HFFc6 (cell line): ENCODE data around the gene KRTAP5-3. TPM values are rescaled to one million over a fixed set of nuclear protein-coding genes. Genes with fewer than 3 reads are reported as not detected.
"Not testable (repeated sequence)": the region's sequence is repeated elsewhere in the genome, so short reads cannot be mapped to it uniquely, and the experiment has no call there.

Experiments
- DNase-seq: peaks from one replicate; pipeline ENCODE4 v3.0.0-alpha.2; 2018
- H3K27ac Mint-ChIP-seq: 2 replicates; pipeline ENCODE4 v1.8.0; 2020; ENCODE audit warnings: mild to moderate bottlenecking, mixed read lengths
- H3K27me3 Mint-ChIP-seq: 2 replicates; pipeline ENCODE4 v1.8.0; 2021; ENCODE audit warnings: mild to moderate bottlenecking, moderate library complexity, mixed read lengths; ENCODE audit not compliant: insufficient read depth
- H3K36me3 Mint-ChIP-seq: 2 replicates; pipeline ENCODE4 v1.8.0; 2021; ENCODE audit warnings: low read depth, mixed read lengths
- H3K4me1 Mint-ChIP-seq: 2 replicates; pipeline ENCODE4 v1.8.0; 2020; ENCODE audit warnings: low read depth, mixed read lengths
- H3K4me3 Mint-ChIP-seq: 2 replicates; pipeline ENCODE4 v1.8.0; 2020; ENCODE audit warnings: mild to moderate bottlenecking, moderate library complexity, mixed read lengths
- H3K9me3 Mint-ChIP-seq: 2 replicates; pipeline ENCODE4 v1.8.0; 2020; ENCODE audit warnings: mild to moderate bottlenecking, mixed read lengths
- total RNA-seq, 6 experiments: library from RNA; stranded (reverse); fragmentation: NEBNext Ultra II Directional; extraction: Animal tissue kit (Norgen Biotek cat#: 25700); gene quantifications; 2 replicates in 1 of 6; 3 replicates in 5 of 6; pipeline ENCODE4 v1.2.3, GENCODE V29; 2021
- TF ChIP-seq, protein P1 (sequence below): fragments of 200-600 bp; sonication (generic); IDR thresholded peaks from 2 replicates; pipeline ENCODE4 v1.5.0; 2021; ENCODE audit warnings: antibody characterized with exemption, mild to moderate bottlenecking

Gene KRTAP5-3
- total RNA-seq, 6 experiments from 2014 or later = not detected

DNA sequence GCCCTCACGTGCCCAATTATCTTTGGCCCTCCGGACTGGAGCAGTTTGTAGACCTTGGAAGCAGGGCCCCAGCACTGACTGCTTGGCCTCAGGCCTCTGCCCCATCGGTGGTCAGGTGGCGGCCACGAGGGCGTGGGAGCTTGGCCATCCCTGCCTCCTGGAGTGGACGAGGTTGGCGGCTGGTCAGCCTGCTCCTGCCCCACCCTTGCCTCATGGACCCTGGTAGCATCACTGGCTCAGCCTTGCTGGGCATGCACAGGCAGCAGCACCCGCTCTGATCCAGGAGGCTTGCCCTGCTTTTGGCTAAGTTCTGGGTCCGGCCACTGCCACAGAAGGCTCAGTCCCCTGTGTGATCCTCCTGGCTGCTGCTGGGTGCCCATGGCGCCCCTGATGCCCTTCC is 4.1 kb downstream of the KRTAP5-3 start:
- Mint-ChIP-seq H3K27ac (no peak overlapping the region), H3K4me1 (peaks cover under 1% of the 10 kb centered on the region), H3K4me3 (no peak overlapping the region), H3K9me3 (no peaks in the 10 kb centered on the region), H3K36me3 (no peaks in the 10 kb centered on the region), H3K27me3 (peaks cover 41% of the 10 kb centered on the region)
- TF ChIP-seq, protein P1, sequence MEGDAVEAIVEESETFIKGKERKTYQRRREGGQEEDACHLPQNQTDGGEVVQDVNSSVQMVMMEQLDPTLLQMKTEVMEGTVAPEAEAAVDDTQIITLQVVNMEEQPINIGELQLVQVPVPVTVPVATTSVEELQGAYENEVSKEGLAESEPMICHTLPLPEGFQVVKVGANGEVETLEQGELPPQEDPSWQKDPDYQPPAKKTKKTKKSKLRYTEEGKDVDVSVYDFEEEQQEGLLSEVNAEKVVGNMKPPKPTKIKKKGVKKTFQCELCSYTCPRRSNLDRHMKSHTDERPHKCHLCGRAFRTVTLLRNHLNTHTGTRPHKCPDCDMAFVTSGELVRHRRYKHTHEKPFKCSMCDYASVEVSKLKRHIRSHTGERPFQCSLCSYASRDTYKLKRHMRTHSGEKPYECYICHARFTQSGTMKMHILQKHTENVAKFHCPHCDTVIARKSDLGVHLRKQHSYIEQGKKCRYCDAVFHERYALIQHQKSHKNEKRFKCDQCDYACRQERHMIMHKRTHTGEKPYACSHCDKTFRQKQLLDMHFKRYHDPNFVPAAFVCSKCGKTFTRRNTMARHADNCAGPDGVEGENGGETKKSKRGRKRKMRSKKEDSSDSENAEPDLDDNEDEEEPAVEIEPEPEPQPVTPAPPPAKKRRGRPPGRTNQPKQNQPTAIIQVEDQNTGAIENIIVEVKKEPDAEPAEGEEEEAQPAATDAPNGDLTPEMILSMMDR = no peak
- no peak for DNase-seq

DNA sequence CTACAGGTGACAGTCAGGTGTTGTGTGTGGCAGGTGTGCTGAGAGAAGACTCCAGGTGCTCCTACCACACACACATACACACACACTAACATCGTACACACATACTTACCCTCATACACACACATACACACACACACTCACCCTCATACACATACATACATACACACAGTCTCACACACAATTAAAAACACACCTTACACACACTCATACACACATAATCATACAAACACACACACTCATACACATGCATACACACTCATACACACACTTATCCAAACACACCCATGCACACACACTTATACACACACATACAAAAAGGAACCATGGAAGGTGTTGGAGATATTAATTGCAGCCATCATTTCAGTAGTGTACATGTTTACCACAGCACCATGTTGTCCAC is 4.6 kb downstream of the KRTAP5-3 start:
- no peaks in the 10 kb centered on the region for H3K9me3 Mint-ChIP-seq
- peaks cover 38% of the 10 kb centered on the region for H3K27me3 Mint-ChIP-seq
- no peaks in the 10 kb centered on the region for H3K36me3 Mint-ChIP-seq
- TF ChIP-seq, protein P1 = no peak
- no peak for DNase-seq
- H3K4me1 Mint-ChIP-seq = peaks cover 6% of the 10 kb centered on the region
- no peak overlapping the region for H3K4me3 Mint-ChIP-seq
- no peak overlapping the region for H3K27ac Mint-ChIP-seq

DNA sequence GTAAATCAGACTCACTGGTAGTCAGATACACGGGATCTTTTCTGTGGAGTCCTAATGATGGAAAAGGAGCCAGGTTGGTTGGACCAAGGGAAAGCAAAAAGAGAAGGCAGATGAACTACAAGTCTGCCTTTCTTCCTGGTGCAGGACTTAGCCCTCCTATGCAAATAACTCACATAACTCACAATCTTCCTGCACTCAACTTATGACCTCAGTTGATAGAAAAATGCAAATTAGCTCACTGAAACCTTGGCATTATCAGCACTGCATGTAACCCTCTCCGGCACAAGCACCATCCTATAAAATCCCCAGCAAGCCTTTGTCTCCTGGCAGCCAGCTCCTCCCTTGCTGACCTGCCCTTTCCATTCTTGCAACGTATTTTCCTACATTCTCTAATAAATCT is 6.6 kb downstream of the KRTAP5-3 start:
- DNase-seq, H3K27ac Mint-ChIP-seq, H3K36me3 Mint-ChIP-seq, H3K9me3 Mint-ChIP-seq, H3K4me1 Mint-ChIP-seq, H3K4me3 Mint-ChIP-seq: not testable (repeated sequence)
- H3K27me3 Mint-ChIP-seq = peaks cover 36% of the 10 kb centered on the region

DNA sequence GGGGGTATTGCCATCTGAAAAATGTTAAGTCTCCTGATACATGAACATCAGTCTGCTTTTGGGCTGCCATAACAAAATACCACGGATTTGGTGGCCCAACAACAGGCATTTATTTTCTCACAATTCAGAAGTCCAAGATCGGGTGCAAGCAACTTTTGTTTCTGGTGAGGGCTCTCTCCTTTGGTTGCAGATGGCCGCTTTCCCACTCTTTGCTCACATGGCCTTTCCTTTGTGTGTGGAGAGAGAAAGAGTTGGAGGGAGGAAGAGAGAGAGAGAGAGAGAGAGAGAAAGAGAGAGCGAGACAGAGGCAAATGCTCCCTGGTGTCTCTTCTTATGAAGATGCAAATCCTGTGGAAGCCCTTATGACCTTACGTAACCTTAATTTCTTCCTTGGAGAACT is 7.6 kb downstream of the KRTAP5-3 start:
- H3K36me3 Mint-ChIP-seq = no peaks in the 10 kb centered on the region
- no peak for DNase-seq
- TF ChIP-seq, protein P1 = no peak
- H3K4me1 Mint-ChIP-seq = peaks cover 10% of the 10 kb centered on the region
- peaks cover 38% of the 10 kb centered on the region for H3K27me3 Mint-ChIP-seq
- no peaks in the 10 kb centered on the region for H3K9me3 Mint-ChIP-seq
- H3K4me3 Mint-ChIP-seq = no peak overlapping the region
- no peak overlapping the region for H3K27ac Mint-ChIP-seq

DNA sequence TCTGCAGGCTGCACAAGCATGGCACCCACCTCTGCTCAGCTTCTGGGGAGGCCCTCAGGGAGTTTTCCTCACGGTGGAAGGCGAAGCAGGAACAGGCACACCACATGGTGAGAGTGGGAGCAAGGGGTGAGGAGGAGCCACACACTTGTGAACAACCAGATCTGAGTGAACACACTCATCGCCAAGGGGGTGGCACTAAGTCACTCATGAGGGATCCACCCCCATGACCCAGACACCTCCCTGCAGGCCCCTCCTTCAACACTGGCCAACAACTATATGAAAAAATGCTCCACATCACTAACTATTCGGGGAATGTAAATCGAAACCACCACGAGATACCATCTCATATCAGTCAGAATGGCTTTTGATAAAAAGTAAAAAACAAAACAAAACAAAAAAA is 9.4 kb downstream of the KRTAP5-3 start:
- Mint-ChIP-seq H3K27me3 (peaks cover 45% of the 10 kb centered on the region), H3K27ac (no peak overlapping the region), H3K4me3 (0 out of 2 replicates have a peak overlapping the region, but pooled peaks have one; percentile 18), H3K36me3 (no peaks in the 10 kb centered on the region), H3K9me3 (no peaks in the 10 kb centered on the region), H3K4me1 (peaks cover 10% of the 10 kb centered on the region)
- TF ChIP-seq, protein P1 = no peak
- peak; percentile 36 for DNase-seq

DNA sequence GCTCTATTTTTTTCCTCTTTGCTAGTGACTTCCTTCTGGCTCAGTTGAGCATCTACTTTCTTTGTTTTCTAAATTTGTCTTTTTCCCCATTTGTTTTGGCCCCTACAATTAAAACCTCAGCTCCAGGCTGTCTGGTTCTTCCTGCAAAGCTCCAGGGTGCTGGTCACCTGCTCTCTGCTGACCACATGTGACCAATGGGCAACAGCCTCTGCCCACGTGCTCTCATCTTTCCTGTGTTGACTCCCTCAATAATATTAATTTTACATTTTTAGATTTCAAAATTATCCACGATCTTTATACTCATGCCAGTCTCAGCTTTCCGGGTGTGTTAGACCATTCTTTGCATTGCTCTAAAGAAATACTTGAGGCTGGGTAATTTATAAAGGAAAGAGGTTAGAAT is 9.9 kb downstream of the KRTAP5-3 start:
- not testable (repeated sequence) for H3K9me3 Mint-ChIP-seq, H3K36me3 Mint-ChIP-seq, H3K4me1 Mint-ChIP-seq, DNase-seq, H3K27ac Mint-ChIP-seq
- Mint-ChIP-seq H3K4me3 (0 out of 2 replicates have a peak overlapping the region, but pooled peaks have one; percentile 18), H3K27me3 (peaks cover 49% of the 10 kb centered on the region)

DNA sequence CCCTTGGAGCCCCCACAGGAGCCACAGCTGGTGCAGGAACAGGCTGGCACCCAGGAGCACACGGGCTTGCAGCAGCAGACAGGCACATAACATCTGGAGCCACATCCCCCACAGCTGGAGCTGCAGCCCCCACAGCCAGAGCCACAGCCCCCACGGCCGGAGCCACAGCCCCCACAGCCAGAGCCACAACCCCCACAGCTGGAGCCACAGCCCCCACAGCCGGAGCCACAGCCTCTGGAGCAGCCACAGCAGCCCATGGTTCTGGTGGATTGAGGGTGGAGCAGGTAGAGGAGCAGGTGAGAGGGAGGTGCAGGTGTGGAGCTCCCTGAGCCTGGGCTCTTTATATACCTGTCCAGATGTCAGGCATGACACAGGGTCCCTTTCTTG is 10.3 kb downstream of the KRTAP5-3 start, which contains the start of gene KRTAP5-2:
Gene KRTAP5-2, minus strand, starts transcription at position 301 of the 387 bp plus-strand sequence. Its CDS starts 44 bp downstream, at position 257.
- H3K9me3 Mint-ChIP-seq = no peaks in the 10 kb centered on the region
- no peak within 1 kb of the TSS for H3K27ac Mint-ChIP-seq
- H3K27me3 Mint-ChIP-seq = peaks cover 51% of the 10 kb centered on the region
- H3K36me3 Mint-ChIP-seq = no peaks in the 10 kb centered on the region
- TF ChIP-seq, protein P1 = no peak
- 0 out of 2 replicates have a peak within 1 kb of the TSS, but pooled peaks have one; percentile 18 for H3K4me3 Mint-ChIP-seq
- DNase-seq = no peak
- H3K4me1 Mint-ChIP-seq = peaks cover 10% of the 10 kb centered on the region
